IMR-90 (cell line): ENCODE data around the gene TRIM44.

Experiments used
- BHLHE40 ChIP-seq: fragments of 150-350 bp; IDR thresholded peaks from 2 replicates; pipeline ENCODE4 v1.6.1; 2016; ENCODE audit warnings: mild to moderate bottlenecking, low read depth, low read length
- CEBPB ChIP-seq: IDR thresholded peaks from 2 replicates; pipeline ENCODE4 v1.6.1; 2012; ENCODE audit warnings: low read depth, low read length, improper control_type of control experiment
- CHD1 ChIP-seq: IDR thresholded peaks from 2 replicates; pipeline ENCODE4 v1.6.1; 2012; ENCODE audit warnings: low read depth, low read length, improper control_type of control experiment
- POLR2A ChIP-seq: IDR thresholded peaks from 2 replicates; pipeline ENCODE4 v1.6.1; 2012; ENCODE audit warnings: mild to moderate bottlenecking, low read depth, low read length
- RAD21 ChIP-seq: IDR thresholded peaks from 2 replicates; pipeline ENCODE4 v1.6.1; 2012; ENCODE audit warnings: low read length, improper control_type of control experiment
- RFX5 ChIP-seq: IDR thresholded peaks from 2 replicates; pipeline ENCODE4 v1.8.0; 2012; ENCODE audit warnings: low read depth, mild to moderate bottlenecking, low read length, moderate library complexity
- SMC3 ChIP-seq: fragments of 150-350 bp; IDR thresholded peaks from 2 replicates; pipeline ENCODE4 v1.6.1; 2016; ENCODE audit warnings: low read depth, mild to moderate bottlenecking, antibody characterized with exemption, low read length, moderate library complexity
- TF ChIP-seq, protein P1 (sequence below): fragments of 150-350 bp; IDR thresholded peaks from 2 replicates; pipeline ENCODE4 v1.6.1; 2016; ENCODE audit warnings: low read depth, mild to moderate bottlenecking, low read length, moderate library complexity, borderline replicate concordance
- TF ChIP-seq, protein P2 (sequence below): conservative IDR thresholded peaks from 2 replicates; pipeline ENCODE4 v1.5.1; 2012; ENCODE audit warnings: mild to moderate bottlenecking, low read depth, low read length, improper control_type of control experiment
- TF ChIP-seq, protein P3 (sequence below): fragments of 150-350 bp; IDR thresholded peaks from 2 replicates; pipeline ENCODE4 v1.6.1; 2017; ENCODE audit warnings: mild to moderate bottlenecking, antibody characterized with exemption, low read length, low read depth

DNA sequence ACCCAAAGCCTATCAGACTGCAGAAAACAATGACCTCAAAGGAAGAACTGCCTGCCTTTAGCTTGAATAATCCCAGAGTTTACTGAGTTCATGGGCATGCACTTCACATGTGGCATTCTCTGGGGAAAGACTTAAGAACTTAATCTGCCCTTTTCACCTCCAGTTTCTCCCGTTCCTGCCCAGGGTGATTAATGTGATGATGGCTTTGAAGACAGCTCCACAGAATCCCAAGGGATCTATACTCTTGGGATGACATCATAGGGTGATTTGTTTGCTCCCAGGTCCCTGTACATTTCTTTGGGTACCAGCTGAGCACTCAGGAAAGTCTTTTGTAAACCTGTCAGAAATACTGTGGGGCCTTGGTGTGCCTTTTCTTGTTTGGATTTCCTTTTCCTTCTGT, 30.3 kb upstream of the TRIM44 start:
- TF ChIP-seq BHLHE40 (no peak), POLR2A (no peak), RAD21 (no peak), RFX5 (no peak), CHD1 (no peak), SMC3 (no peak), CEBPB (no peak)
- TF ChIP-seq, protein P1, sequence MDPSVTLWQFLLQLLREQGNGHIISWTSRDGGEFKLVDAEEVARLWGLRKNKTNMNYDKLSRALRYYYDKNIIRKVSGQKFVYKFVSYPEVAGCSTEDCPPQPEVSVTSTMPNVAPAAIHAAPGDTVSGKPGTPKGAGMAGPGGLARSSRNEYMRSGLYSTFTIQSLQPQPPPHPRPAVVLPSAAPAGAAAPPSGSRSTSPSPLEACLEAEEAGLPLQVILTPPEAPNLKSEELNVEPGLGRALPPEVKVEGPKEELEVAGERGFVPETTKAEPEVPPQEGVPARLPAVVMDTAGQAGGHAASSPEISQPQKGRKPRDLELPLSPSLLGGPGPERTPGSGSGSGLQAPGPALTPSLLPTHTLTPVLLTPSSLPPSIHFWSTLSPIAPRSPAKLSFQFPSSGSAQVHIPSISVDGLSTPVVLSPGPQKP, result no peak
- TF ChIP-seq, protein P2, sequence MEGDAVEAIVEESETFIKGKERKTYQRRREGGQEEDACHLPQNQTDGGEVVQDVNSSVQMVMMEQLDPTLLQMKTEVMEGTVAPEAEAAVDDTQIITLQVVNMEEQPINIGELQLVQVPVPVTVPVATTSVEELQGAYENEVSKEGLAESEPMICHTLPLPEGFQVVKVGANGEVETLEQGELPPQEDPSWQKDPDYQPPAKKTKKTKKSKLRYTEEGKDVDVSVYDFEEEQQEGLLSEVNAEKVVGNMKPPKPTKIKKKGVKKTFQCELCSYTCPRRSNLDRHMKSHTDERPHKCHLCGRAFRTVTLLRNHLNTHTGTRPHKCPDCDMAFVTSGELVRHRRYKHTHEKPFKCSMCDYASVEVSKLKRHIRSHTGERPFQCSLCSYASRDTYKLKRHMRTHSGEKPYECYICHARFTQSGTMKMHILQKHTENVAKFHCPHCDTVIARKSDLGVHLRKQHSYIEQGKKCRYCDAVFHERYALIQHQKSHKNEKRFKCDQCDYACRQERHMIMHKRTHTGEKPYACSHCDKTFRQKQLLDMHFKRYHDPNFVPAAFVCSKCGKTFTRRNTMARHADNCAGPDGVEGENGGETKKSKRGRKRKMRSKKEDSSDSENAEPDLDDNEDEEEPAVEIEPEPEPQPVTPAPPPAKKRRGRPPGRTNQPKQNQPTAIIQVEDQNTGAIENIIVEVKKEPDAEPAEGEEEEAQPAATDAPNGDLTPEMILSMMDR, result no peak
- TF ChIP-seq, protein P3, sequence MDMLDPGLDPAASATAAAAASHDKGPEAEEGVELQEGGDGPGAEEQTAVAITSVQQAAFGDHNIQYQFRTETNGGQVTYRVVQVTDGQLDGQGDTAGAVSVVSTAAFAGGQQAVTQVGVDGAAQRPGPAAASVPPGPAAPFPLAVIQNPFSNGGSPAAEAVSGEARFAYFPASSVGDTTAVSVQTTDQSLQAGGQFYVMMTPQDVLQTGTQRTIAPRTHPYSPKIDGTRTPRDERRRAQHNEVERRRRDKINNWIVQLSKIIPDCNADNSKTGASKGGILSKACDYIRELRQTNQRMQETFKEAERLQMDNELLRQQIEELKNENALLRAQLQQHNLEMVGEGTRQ, result no peak
